Measurements from ENCODE around the gene MTMR11. TPM values are rescaled to one million over a fixed set of nuclear protein-coding genes. Genes with fewer than 3 reads are reported as not detected.
A peak's percentile ranks its signal among the peaks of the same experiment; 100 is the strongest.

Gene MTMR11
- total and polyA plus RNA-seq, 10 of the 15 experiments (the other 5 are each of a cell fraction or from before 2014, with no cell fraction given), result 0.35 to 1.1 (median 0.73) TPM

- TF ChIP-seq CEBPZ (IDR thresholded peaks at IDR 0.05; ENCODE audit: low read depth, low read length) (no peak), KLF5 (IDR thresholded peaks at IDR 0.05; ENCODE audit: partially characterized antibody) (no peak), YBX1 (IDR thresholded peaks at IDR 0.05) (no peak), NFYB (IDR thresholded peaks at IDR 0.05; ENCODE audit: insufficient read depth, low read depth, low read length) (0 out of 2 replicates have a peak, but pooled peaks have one; percentile 37), NFIC (IDR thresholded peaks at IDR 0.05; ENCODE audit: low read depth, low read length) (no peak), FOXK2 (IDR thresholded peaks at IDR 0.05) (no peak), SREBF1 (IDR thresholded peaks at IDR 0.05; ENCODE audit: low read length) (no peak), ATF3 (IDR thresholded peaks at IDR 0.05; ENCODE audit: borderline replicate concordance, extremely low read depth, low read depth, low read length) (no peak), RELB (IDR thresholded peaks at IDR 0.05; ENCODE audit: low read depth) (0 out of 2 replicates have a peak, but pooled peaks have one; percentile 48), CHD4 (IDR thresholded peaks at IDR 0.05) (no peak), PML (IDR thresholded peaks at IDR 0.05; ENCODE audit: low read length) (no peak; the same call in 1 of the 2 replicates), MTA2 (IDR thresholded peaks at IDR 0.05; ENCODE audit: low read depth) (peak; percentile 29; the same call in 1 of the 2 replicates), ATF2 (IDR thresholded peaks at IDR 0.05; ENCODE audit: low read length) (no peak), IRF3 (IDR thresholded peaks at IDR 0.05) (no peak), ZBTB40 (IDR thresholded peaks at IDR 0.05; ENCODE audit: borderline replicate concordance) (no peak), SPI1 (IDR thresholded peaks at IDR 0.05; ENCODE audit: borderline replicate concordance, insufficient read depth, low read depth, low read length) (peak; percentile 59; the same call in 1 of the 2 replicates)
Measured at GRCh38 chr1:149884433-149885338, 52.0 kb downstream of the MTMR11 start (continued).

All from GM12878 (cell line).